HepG2 (cell line): ENCODE results near the gene CNNM2. TPM values are rescaled to one million over a fixed set of nuclear protein-coding genes. Genes with fewer than 3 reads are reported as not detected.

ENCODE experiments used
- BCLAF1 ChIP-seq: fragments of 450-650 bp; IDR thresholded peaks from 2 replicates; pipeline ENCODE4 v1.6.1; 2017; ENCODE audit warnings: mild to moderate bottlenecking
- DBP ChIP-seq: sonication (generic); formaldehyde crosslinking; IDR thresholded peaks from 2 replicates; pipeline ENCODE4 v1.4.0; 2020; ENCODE audit warnings: missing genetic modification reagents; ENCODE audit errors: not compliant biosample characterization
- ETV5 ChIP-seq: IDR thresholded peaks from 2 replicates; pipeline ENCODE4 v1.6.1; 2018; ENCODE audit warnings: missing biosample characterization, missing genetic modification reagents, inconsistent platforms, borderline replicate concordance
- GLI4 ChIP-seq: sonication (generic); formaldehyde crosslinking; IDR thresholded peaks from 2 replicates; pipeline ENCODE4 v1.5.1; 2020; ENCODE audit warnings: missing genetic modification reagents, mild to moderate bottlenecking, moderate library complexity, borderline replicate concordance
- HDAC6 ChIP-seq: fragments of 200-600 bp; sonication (generic); IDR thresholded peaks from 2 replicates; pipeline ENCODE4 v1.7.0; 2017; ENCODE audit warnings: mild to moderate bottlenecking, antibody characterized with exemption, low read length, low read depth
- ISL2 ChIP-seq: sonication (generic); formaldehyde crosslinking; IDR thresholded peaks from 2 replicates; pipeline ENCODE4 v1.5.0; 2020; ENCODE audit warnings: missing genetic modification reagents
- KIAA2018 ChIP-seq: sonication (generic); formaldehyde crosslinking; IDR thresholded peaks from 2 replicates; pipeline ENCODE4 v1.5.0; 2020; ENCODE audit warnings: mild to moderate bottlenecking, missing genetic modification reagents, borderline replicate concordance
- MAFG ChIP-seq: sonication (generic); formaldehyde crosslinking; IDR thresholded peaks from 2 replicates; pipeline ENCODE4 v1.5.1; 2020; ENCODE audit warnings: mild to moderate bottlenecking, missing genetic modification reagents
- MBD4 ChIP-seq: IDR thresholded peaks from 2 replicates; pipeline ENCODE4 v1.6.1; 2012; ENCODE audit warnings: low read length, inconsistent platforms, borderline replicate concordance
- PAWR ChIP-seq: sonication (generic); formaldehyde crosslinking; IDR thresholded peaks from 2 replicates; pipeline ENCODE4 v1.4.0; 2020; ENCODE audit warnings: missing genetic modification reagents, mild to moderate bottlenecking, borderline replicate concordance
- RBM22 ChIP-seq: fragments of 200-400 bp; formaldehyde crosslinking; optimal IDR thresholded peaks from 2 replicates; pipeline ENCODE3; 2017; ENCODE audit warnings: mild to moderate bottlenecking, low read length, moderate library complexity
- SP1 ChIP-seq, 2 experiments: fragments of 450-650 bp in 1 of 2; sonication (generic) in 1 of 2; formaldehyde crosslinking in 1 of 2; IDR thresholded peaks; 2 replicates each; pipeline versions ENCODE4 v1.4.0 to v1.6.1; 2016 to 2020; ENCODE audit warnings: missing genetic modification reagents in 1 of 2
- ZMAT3 ChIP-seq: sonication (generic); formaldehyde crosslinking; conservative IDR thresholded peaks from 2 replicates; pipeline ENCODE4 v1.7.0; 2021; ENCODE audit warnings: missing genetic modification reagents
- ZNF282 ChIP-seq: fragments of 450-650 bp; IDR thresholded peaks from 2 replicates; pipeline ENCODE4 v1.6.1; 2018; ENCODE audit not compliant: partially characterized antibody
- ZNF562 ChIP-seq: sonication (generic); formaldehyde crosslinking; IDR thresholded peaks from 2 replicates; pipeline ENCODE4 v1.8.0; 2022; ENCODE audit warnings: missing genetic modification reagents, borderline replicate concordance
- ZNF703 ChIP-seq: sonication (generic); formaldehyde crosslinking; IDR thresholded peaks from 2 replicates; pipeline ENCODE4 v1.5.1; 2020; ENCODE audit warnings: missing genetic modification reagents, mild to moderate bottlenecking, moderate library complexity, borderline replicate concordance
- ZNF747 ChIP-seq: sonication (generic); formaldehyde crosslinking; IDR thresholded peaks from 2 replicates; pipeline ENCODE4 v1.8.1; 2023; ENCODE audit warnings: missing genetic modification reagents, mild to moderate bottlenecking, borderline replicate concordance
- ZSCAN22 ChIP-seq: sonication (generic); formaldehyde crosslinking; IDR thresholded peaks from 2 replicates; pipeline ENCODE4 v1.4.0; 2020; ENCODE audit warnings: mild to moderate bottlenecking, missing genetic modification reagents
- polyA plus RNA-seq, 8 experiments: library from polyadenylated mRNA; depleted of rRNA in 3 of 8; stranded (reverse) in 7 of 8; unstranded in 1 of 8; fragments of >200 nt; fragmentation: Illumina TruSeq in 4 of 8; extraction: Trizol in 4 of 8; gene quantifications; 2 replicates each; pipeline versions ENCODE4 v1.2.1 to v1.2.3, GENCODE V29; 2011 to 2016; ENCODE audit warnings: low read depth in 4 of 8, missing spikeins in 1 of 8, mixed read lengths in 1 of 8; ENCODE audit not compliant: insufficient read depth in 1 of 8
- total RNA-seq, 5 experiments: library from RNA; depleted of rRNA; stranded (reverse); fragments of >200 nt; fragmentation: Illumina TruSeq; extraction: Trizol; gene quantifications; 2 replicates each; pipeline ENCODE4 v1.2.3, GENCODE V29; 2016; ENCODE audit warnings: low read depth in 1 of 5

The CNNM2 gene
- total and polyA plus RNA-seq, 2 of the 13 experiments (the other 11 are each of a cell fraction or from before 2014, with no cell fraction given), result 7.1 to 9.0 TPM

- no peak for TF ChIP-seq ZNF562 (CRISPR knock-in tag)
- TF ChIP-seq ETV5 (CRISPR knock-in tag), result no peak
- 0 out of 2 replicates have a peak, but pooled peaks have one; percentile 11 for TF ChIP-seq ZMAT3 (CRISPR knock-in tag)
- TF ChIP-seq HDAC6, result no peak
- no peak for TF ChIP-seq MBD4
- no peak; the same call in 1 of the 2 replicates for TF ChIP-seq ZNF747 (CRISPR knock-in tag)
- no peak for TF ChIP-seq ZNF282
- no peak for TF ChIP-seq PAWR (CRISPR knock-in tag)
- TF ChIP-seq SP1 (IDR thresholded peaks at IDR 0.05), result no peak
- 0 out of 2 replicates have a peak, but pooled peaks have one; percentile 21 for TF ChIP-seq SP1 (CRISPR knock-in tag; IDR thresholded peaks at IDR 0.05)
- TF ChIP-seq ZSCAN22 (CRISPR knock-in tag), result no peak
- TF ChIP-seq KIAA2018 (CRISPR knock-in tag), result no peak
- no peak for TF ChIP-seq RBM22
- TF ChIP-seq ISL2 (CRISPR knock-in tag), result no peak
- no peak; the same call in 1 of the 2 replicates for TF ChIP-seq GLI4 (CRISPR knock-in tag)
- no peak for TF ChIP-seq MAFG (CRISPR knock-in tag)
- no peak for TF ChIP-seq ZNF703 (CRISPR knock-in tag)
- TF ChIP-seq DBP (CRISPR knock-in tag), result no peak
- no peak for TF ChIP-seq BCLAF1
Observed at GRCh38 chr10:102919246-102919959, 1.3 kb downstream of the CNNM2 start (continued).
